ENCODE results near the gene PPP4R2.
"Not testable (repeated sequence)": the region's sequence is repeated elsewhere in the genome, so short reads cannot be mapped to it uniquely, and the experiment has no call there.

PPP4R2 gene

DNA sequence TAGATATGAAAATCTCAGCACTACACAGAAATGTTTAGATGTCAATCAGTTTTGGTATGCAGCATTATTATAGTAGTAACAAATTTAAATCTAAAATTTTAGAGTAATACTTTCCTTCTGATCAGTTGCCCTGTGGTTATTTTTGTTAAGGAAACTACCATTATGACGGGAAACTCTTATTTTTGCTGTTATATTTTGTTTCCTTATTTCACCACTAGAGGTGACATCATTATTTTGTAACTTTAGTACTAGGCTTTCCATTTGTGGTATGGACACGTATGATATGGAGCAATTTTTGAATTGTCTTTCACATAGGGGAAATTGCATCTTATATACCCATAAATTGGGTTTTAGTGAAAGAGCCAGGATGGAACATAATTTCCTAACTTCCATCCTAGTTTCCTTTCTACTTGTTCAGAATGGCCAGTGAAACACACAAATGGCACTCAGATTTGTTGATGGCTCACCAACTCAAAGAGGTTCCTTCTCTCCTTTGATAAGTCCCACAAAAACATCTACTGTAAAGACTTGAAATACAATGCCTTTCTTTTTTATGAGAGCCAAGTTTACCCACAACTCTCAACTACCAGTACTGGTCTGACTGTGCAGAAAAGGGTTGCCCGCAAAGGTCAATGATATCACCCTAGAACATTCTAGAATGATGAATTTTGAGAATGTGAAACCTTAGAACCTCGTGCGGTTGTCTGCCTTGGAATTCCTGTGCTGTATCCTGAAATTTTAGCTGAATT lies 19.4 kb upstream of the PPP4R2 start:
- DNase-seq: no peak

DNA sequence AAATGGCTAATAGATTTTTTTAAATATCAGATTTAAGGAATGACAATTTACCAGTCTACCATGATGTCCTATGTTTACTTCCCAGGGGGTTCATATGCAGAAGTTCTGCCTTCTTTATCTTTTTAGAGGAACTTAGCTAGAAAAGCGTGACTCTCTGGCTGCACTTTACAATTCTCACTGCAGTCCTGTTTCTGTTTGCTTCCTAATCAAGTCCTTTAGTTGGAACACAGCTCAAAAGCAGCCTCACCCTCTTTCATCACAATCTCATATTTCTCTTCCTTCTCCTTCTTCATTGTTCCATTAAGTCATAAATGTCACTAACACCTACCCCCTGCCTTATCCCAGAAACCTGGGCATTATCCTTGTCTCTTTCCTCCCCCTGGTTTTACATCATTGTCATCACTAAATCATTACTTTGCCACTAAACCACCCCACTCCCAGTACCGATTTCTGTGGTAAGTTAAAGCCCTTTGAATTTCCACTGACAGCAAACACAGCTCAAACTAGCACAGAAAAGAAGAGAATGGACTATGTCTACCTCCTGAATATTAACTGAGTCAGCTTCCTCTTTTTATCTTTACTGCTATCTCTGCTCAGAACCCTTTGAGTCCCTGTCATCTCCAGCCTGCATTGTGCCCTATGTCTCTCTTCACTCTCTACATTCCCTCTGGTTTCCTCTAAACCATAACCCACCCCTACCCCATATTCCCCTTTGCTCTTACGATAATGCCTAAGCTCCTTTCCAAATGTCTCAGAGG lies 13.8 kb upstream of the PPP4R2 start:
- DNase-seq: no peak

GRCh38 chr3:72985576-72985975 lies 11.0 kb upstream of the PPP4R2 start:
- no peak for DNase-seq

DNA sequence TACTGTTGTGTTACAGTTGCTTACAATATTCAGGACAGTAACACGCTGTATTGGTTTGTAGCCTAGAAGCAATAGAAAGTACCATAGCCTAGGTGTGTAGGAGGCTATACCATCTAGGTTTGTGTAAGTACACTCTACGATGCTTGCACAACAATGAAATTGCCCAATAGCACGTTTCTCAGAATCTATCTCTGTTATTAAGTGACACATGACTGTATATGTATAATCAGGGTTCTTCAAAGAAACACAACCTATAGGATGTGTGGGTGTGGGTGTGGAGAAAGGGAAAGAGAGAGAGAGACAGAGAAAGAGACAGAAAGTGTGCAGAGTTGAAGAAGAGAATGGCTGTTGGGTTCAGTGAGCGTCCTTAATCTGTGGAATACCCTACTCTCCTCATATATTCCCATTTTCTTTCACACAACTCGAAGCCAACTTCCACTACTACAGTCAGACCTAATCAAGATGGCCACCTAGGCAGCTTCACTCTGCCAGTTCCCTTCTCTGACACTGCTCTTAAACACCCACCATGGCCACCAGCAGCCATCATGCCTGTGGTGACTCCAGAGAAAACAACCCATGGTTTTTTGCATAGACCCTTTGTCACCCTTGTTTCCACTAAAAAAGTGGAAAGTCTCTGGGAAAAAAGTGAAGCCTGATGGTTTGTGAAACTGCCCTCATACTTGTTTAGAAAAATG lies 5.8 kb upstream of the PPP4R2 start:
- no peak for DNase-seq

- no peak for DNase-seq
Observed at GRCh38 chr3:72991522-72991921, 5.1 kb upstream of the PPP4R2 start.

- no peak for DNase-seq
Observed at GRCh38 chr3:72993391-72993790, 3.2 kb upstream of the PPP4R2 start.

DNA sequence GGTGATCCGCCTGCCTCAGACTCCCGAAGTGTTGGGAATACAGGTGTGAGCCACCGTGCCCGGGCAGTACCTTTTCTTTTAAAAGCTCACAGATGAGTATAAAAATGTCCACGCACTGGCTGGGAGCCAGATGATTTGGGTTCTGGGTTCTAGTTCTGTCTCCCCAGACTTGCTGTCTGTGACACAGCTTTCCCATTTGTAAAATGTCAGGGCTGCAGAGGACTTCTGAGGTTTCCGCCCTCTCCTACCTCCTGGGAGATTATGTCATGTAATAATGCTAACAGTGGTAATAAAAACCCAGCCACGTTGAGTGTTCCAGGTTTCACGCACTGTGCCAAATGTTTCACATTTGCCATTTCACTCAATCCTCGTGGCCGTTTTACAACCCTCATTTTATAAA lies 1.3 kb upstream of the PPP4R2 start:
- no peak for DNase-seq

DNA sequence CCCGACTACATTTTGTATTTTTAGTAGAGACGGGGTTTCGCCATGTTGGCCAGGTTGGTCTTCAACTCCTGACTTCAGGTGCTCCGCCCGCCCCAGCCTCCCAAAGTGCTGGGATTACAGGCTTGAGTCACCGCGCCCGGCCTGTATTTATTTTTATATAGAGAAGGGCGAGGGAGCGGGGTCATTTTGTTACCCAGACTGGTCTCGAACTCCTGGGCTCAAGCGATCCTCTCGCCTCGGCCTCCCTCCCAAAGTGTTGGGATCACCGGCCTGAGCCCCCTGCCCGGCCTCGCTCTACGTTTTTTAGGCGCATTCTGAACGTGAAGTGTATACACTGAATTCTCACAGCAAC lies 514 bp upstream of the PPP4R2 start:
- DNase-seq: no peak

GRCh38 chr3:72997421-72997961 lies 880 bp downstream of the PPP4R2 start:
- DNase-seq: peak; percentile 10

DNA sequence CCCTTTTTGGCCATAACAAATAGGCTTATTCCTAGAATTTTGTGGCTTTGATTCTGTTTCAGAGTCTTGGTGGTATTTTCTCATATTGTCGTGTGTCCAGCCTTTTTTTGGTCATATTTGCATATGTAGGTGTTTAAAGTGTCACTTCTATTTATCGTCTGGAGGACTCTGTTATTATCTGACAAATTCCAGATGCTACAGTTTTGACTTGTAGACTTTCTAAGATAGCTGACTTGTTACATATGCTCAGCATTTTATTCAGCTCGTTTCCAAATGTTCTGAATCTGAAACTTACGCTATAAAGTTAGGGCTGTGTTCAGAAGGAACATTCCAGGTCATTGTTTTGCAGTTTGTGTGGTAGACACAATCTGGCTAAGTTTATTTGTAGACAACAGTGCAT lies 1.9 kb downstream of the PPP4R2 start:
- no peak for DNase-seq

DNA sequence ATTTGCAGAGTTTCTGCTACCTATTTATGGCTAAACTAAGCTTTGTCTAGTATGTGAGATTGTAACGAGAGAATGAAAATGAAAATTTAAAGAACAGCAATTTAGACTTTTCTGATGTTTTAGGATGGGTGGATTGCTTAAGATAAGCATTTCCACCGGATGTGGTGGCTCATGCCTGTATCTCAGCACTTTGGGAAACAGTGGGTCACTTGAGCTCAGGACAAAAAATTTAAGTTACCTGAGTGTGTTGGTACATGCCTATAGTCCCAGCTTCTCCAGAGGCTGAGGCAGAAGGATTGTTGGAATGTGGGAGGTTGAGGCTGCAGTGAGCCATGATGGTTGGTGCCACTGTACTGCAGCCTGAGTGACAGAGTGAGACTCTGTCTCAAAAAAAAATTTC lies 3.3 kb downstream of the PPP4R2 start:
- DNase-seq: no peak

DNA sequence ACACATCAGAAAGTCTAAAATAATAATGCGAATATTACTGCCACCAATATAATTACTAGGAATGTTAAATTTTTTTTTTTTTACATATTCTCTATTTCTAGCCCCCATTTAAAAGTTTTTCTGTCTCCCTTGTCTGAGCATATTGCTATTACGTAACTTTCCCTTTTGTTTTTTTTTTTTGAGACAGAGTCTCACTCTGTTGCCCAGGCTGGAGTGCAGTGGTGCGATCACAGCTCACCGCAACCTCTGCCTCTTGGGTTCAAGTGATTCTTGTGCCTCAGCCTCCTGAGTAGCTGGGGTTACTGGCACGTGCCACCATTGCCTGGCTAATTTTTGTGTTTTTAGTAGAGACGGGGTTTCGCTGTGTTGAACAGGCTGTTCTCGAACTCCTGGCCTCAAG lies 6.4 kb downstream of the PPP4R2 start:
- not testable (repeated sequence) for DNase-seq

DNA sequence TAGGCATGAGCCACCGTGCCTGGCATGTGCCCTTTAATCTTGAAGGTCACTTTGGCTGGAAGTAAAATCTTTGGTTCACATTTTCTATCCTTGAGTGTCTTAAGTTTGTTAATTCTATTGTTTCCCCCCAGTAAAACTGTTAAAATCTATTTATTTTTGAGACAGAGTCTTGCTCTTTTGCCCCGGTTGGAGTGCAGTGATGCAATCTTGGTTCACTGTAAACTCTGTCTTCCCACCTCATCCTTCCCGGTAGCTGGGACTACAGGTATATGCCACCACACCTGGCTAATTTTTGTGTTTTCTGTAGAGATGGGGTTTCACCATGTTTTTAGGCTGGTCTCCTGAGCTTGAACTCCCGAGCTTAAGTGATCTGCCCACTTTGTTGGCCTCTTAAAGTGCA lies 7.7 kb downstream of the PPP4R2 start:
- DNase-seq: no peak

DNA sequence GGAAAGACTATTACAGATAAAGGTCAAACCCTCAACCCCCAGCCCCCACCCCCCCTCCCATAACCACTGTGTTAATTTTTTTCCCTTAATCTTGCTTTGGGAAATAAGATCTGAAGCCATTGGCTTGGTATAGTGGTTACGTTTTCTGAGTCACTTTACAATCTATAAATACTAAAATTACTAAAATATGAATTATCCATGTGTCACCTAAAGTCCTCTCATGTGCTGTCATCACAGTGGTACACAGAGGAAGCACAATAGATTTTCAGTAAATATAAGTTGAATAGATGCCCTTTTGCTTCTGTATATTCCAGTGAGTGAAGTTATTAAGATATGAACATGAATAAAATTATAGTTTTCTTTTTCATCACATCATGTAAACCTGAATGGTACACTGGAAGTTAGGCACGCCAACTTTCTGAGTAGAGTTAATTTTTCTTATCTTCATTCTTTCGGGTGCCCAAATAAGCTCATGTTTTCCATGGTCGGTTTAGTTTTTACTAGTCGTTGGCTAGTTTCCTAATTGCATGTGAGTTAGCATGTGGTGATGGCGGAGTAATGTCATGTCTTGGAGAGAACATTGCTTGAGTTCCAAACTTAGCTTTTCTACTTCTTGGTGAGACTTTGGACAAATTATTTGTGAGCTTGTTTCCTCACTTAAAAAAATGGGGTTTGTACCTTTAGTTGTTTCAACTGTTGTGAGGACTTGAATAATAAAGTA lies 11.5 kb downstream of the PPP4R2 start:
- no peak for DNase-seq

- DNase-seq: no peak
Observed at GRCh38 chr3:73009008-73009407, 12.4 kb downstream of the PPP4R2 start.

GRCh38 chr3:73009750-73010149 lies 13.1 kb downstream of the PPP4R2 start:
- no peak for DNase-seq

- DNase-seq: no peak
Observed at GRCh38 chr3:73010158-73010557, 13.5 kb downstream of the PPP4R2 start.

GRCh38 chr3:73018298-73018697 lies 21.7 kb downstream of the PPP4R2 start:
- no peak for DNase-seq

DNA sequence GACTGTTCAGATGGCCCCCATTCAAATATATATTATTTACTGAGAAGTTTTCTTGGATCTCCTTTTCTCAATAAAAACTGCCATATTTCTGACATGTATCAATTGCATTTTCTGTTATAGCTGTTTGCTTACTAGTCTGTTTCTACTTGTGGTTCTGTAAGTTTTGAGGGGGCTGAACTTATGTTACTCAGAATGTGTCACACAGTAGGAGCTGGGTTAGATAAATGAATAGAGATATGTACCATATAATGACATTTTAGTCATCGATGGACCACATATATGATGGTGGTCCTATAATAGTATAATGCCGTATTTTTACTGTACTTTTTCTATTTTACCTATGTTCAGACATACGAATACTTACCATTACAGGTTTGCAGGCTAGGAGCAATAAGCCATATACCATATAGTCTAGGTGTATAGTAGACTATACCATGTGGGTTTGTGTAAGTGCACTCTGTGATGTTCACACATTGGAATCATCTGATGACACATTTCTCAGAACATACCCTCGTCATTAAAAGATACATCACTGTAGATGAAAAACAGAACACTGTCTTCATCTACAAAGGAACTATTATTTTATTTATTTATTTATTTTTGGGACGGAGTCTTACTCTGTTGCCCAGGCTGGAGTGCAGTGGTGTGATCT lies 22.3 kb downstream of the PPP4R2 start:
- DNase-seq: no peak

DNA sequence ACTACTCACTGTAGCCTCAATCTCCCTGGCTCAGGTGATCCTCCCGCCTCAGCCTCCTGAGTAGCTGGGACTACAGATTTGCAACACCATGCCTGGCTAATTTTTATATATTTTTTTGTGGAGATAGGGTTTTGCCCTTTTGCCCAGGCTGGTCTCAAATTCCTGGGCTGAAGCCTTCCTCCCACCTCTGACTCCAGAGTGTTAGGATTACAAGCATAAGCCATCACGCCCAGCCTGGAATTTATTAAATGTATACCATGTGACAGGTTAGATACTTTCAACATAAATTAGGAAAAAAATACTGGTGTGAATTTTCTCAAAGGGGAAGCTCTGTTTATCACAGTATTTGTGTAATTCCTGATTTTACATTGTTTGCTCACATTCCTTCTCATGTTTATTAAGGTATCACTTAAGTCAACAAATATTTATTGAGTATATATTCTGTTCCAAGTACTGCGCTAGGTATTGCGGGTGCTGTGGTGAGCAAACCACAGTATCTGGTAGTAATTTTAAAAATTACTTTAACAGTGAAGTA lies 24.8 kb downstream of the PPP4R2 start:
- DNase-seq: no peak

DNA sequence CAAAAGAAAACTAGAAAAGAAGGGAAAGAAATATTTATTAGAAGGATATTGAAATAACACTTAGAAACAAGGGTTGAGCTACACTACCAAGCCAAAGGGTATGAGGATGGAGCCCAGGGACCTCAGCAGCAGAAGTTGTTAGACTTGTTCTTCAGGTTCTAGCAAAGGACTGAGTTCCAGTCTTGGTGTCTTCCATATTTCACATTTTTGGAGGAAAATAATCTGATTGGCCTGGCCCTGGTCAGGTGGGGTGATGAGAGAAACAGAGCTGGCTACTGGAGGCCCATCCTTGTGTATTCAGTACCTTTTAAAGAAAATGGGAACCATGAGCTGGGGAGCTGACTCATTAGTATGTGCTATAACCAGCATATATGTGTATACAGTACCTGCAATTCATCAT lies 28.2 kb downstream of the PPP4R2 start:
- no peak for DNase-seq

DNA sequence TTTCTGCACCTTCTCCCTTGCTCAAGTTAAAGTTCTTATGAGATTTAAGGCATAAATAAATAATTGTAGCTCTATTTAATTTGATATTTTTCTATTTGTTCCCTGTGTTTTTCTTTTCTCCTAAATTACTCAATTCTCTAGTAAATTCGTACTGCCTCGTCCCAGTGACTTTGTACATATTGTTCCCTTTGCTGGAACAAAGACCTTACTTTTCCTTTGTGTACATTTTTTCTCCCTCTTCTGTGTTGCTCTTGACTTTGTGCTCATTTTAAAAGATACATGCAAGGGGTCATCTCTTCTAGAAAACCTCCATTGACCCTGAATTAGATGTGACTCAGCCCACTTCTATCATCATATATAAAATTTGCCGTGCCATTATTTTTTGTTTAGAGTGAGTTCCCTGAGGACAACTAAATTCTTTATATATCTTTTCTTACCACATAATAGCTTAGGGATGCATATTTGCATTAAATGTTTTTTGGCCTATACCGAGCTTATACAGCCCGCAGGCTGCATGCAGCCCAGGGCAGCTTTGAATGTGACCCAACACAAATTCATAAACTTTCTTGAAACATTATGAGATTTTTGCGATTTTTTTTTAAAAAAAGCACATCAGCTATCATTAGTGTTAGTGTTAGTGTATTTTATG lies 29.6 kb downstream of the PPP4R2 start:
- no peak for DNase-seq
